Muscle layer of colon (tissue), 2 donors: ENCODE measurements around the gene TNFAIP8.

Experiments
- H3K27ac ChIP-seq: one replicate; pipeline ENCODE4 v1.7.0; 2013; ENCODE audit warnings: low read depth, mild to moderate bottlenecking, low read length, moderate library complexity
- H3K27me3 ChIP-seq, 2 donors: one replicate each; pipeline ENCODE4 v1.7.0; 2013; ENCODE audit warnings: low read length in 2 of 2, mild to moderate bottlenecking in 2 of 2; ENCODE audit not compliant: insufficient read depth in 2 of 2, control insufficient read depth in 1 of 2
- H3K36me3 ChIP-seq: one replicate; pipeline ENCODE4 v1.7.0; 2013; ENCODE audit warnings: mild to moderate bottlenecking, low read length; ENCODE audit not compliant: insufficient read depth
- H3K4me1 ChIP-seq: one replicate; pipeline ENCODE4 v1.7.0; 2013; ENCODE audit warnings: mild to moderate bottlenecking, low read length; ENCODE audit not compliant: insufficient read depth
- H3K4me3 ChIP-seq, 2 donors: one replicate each; pipeline ENCODE4 v1.7.0; 2013; ENCODE audit warnings: low read length in 2 of 2, low read depth in 1 of 2, mild to moderate bottlenecking in 1 of 2, moderate library complexity in 1 of 2
- H3K9ac ChIP-seq: one replicate; pipeline ENCODE4 v1.7.0; 2013; ENCODE audit warnings: low read length
- H3K9me3 ChIP-seq: one replicate; pipeline ENCODE4 v1.7.0; 2013; ENCODE audit warnings: mild to moderate bottlenecking, low read length
- donor health status: abdominal sarcoma.
- donor health status: Adenocarcinoma of cecum.

The TNFAIP8 gene

GRCh38 chr5:119361594-119362125 is 5.8 kb downstream of the TNFAIP8 start:
- H3K27ac ChIP-seq = no peak overlapping the region
- H3K36me3 ChIP-seq = no peaks in the 10 kb centered on the region
- H3K4me3 ChIP-seq = no peak overlapping the region
- H3K9me3 ChIP-seq = no peaks in the 10 kb centered on the region
- H3K4me1 ChIP-seq = peaks cover 21% of the 10 kb centered on the region
- H3K9ac ChIP-seq = no peak overlapping the region
- no peaks in the 10 kb centered on the region for H3K27me3 ChIP-seq

- Histone ChIP-seq H3K4me1 (peaks cover 25% of the 10 kb centered on the region), H3K9ac (no peak overlapping the region), H3K9me3 (no peaks in the 10 kb centered on the region), H3K36me3 (no peaks in the 10 kb centered on the region), H3K27ac (no peak overlapping the region), H3K4me3 (no peak overlapping the region), H3K27me3 (no peaks in the 10 kb centered on the region)
Observed at GRCh38 chr5:119362714-119363113, 6.9 kb downstream of the TNFAIP8 start.

GRCh38 chr5:119363271-119363670 is 7.5 kb downstream of the TNFAIP8 start:
- H3K4me3 ChIP-seq = no peak overlapping the region
- no peaks in the 10 kb centered on the region for H3K27me3 ChIP-seq
- no peaks in the 10 kb centered on the region for H3K9me3 ChIP-seq
- H3K27ac ChIP-seq = no peak overlapping the region
- no peak overlapping the region for H3K9ac ChIP-seq
- H3K36me3 ChIP-seq = no peaks in the 10 kb centered on the region
- H3K4me1 ChIP-seq = peaks cover 25% of the 10 kb centered on the region

GRCh38 chr5:119363936-119364335 is 8.1 kb downstream of the TNFAIP8 start:
- Histone ChIP-seq H3K4me1 (peaks cover 20% of the 10 kb centered on the region), H3K36me3 (no peaks in the 10 kb centered on the region), H3K9ac (no peak overlapping the region), H3K9me3 (no peaks in the 10 kb centered on the region), H3K27ac (no peak overlapping the region), H3K4me3 (no peak overlapping the region), H3K27me3 (no peaks in the 10 kb centered on the region)

GRCh38 chr5:119365847-119366539 is 10.2 kb downstream of the TNFAIP8 start:
- Histone ChIP-seq H3K36me3 (no peaks in the 10 kb centered on the region), H3K9me3 (no peaks in the 10 kb centered on the region), H3K4me1 (peaks cover 17% of the 10 kb centered on the region), H3K27ac (no peak overlapping the region), H3K4me3 (no peak overlapping the region), H3K27me3 (no peaks in the 10 kb centered on the region), H3K9ac (no peak overlapping the region)

GRCh38 chr5:119366540-119366881 is 10.7 kb downstream of the TNFAIP8 start:
- H3K9me3 ChIP-seq = no peaks in the 10 kb centered on the region
- no peaks in the 10 kb centered on the region for H3K36me3 ChIP-seq
- H3K9ac ChIP-seq = no peak overlapping the region
- no peak overlapping the region for H3K4me3 ChIP-seq
- no peak overlapping the region for H3K27ac ChIP-seq
- peaks cover 17% of the 10 kb centered on the region for H3K4me1 ChIP-seq
- no peaks in the 10 kb centered on the region for H3K27me3 ChIP-seq

- Histone ChIP-seq H3K4me1 (peaks cover 17% of the 10 kb centered on the region), H3K36me3 (no peaks in the 10 kb centered on the region), H3K4me3 (no peak overlapping the region), H3K9me3 (no peaks in the 10 kb centered on the region), H3K27me3 (no peaks in the 10 kb centered on the region), H3K9ac (no peak overlapping the region), H3K27ac (no peak overlapping the region)
Observed at GRCh38 chr5:119367502-119368237, 11.9 kb downstream of the TNFAIP8 start.

GRCh38 chr5:119368238-119368630 is 12.4 kb downstream of the TNFAIP8 start:
- Histone ChIP-seq H3K36me3 (no peaks in the 10 kb centered on the region), H3K9me3 (no peaks in the 10 kb centered on the region), H3K27me3 (no peaks in the 10 kb centered on the region), H3K27ac (no peak overlapping the region), H3K4me1 (peaks cover 17% of the 10 kb centered on the region), H3K4me3 (no peak overlapping the region), H3K9ac (no peak overlapping the region)

- Histone ChIP-seq H3K27me3 (no peaks in the 10 kb centered on the region), H3K27ac (no peak overlapping the region), H3K9ac (no peak overlapping the region), H3K9me3 (no peaks in the 10 kb centered on the region), H3K36me3 (no peaks in the 10 kb centered on the region), H3K4me3 (no peak overlapping the region), H3K4me1 (peaks cover 15% of the 10 kb centered on the region)
Observed at GRCh38 chr5:119370486-119370885, 14.7 kb downstream of the TNFAIP8 start.

GRCh38 chr5:119371146-119371545 is 15.3 kb downstream of the TNFAIP8 start:
- H3K27me3 ChIP-seq = no peaks in the 10 kb centered on the region
- H3K36me3 ChIP-seq = no peaks in the 10 kb centered on the region
- no peak overlapping the region for H3K27ac ChIP-seq
- H3K9ac ChIP-seq = no peak overlapping the region
- H3K4me3 ChIP-seq = no peak overlapping the region
- no peaks in the 10 kb centered on the region for H3K9me3 ChIP-seq
- H3K4me1 ChIP-seq = peaks cover 8% of the 10 kb centered on the region

GRCh38 chr5:119373449-119373858 is 17.6 kb downstream of the TNFAIP8 start:
- H3K27ac ChIP-seq = no peak overlapping the region
- H3K9me3 ChIP-seq = no peaks in the 10 kb centered on the region
- H3K36me3 ChIP-seq = no peaks in the 10 kb centered on the region

More at GRCh38 chr5:119373449-119373858, 17.6 kb downstream of the TNFAIP8 start:
- no peaks in the 10 kb centered on the region for H3K27me3 ChIP-seq
- no peak overlapping the region for H3K9ac ChIP-seq
- no peak overlapping the region for H3K4me3 ChIP-seq
- no peaks in the 10 kb centered on the region for H3K4me1 ChIP-seq
